OCI-LY3 (cell line): ENCODE measurements around the gene CACNA2D1.

Source experiments
- H2AFZ ChIP-seq: fragments of 200-600, 300-600 bp; shearing (Covaris generic); 2 replicates; pipeline ENCODE4 v1.6.0; 2014; ENCODE audit warnings: antibody characterized with exemption, low read depth, low read length
- H3K27ac ChIP-seq: fragments of 200-600, 300-600 bp; sonication (generic); 2 replicates; pipeline ENCODE4 v1.5.1; 2014; ENCODE audit warnings: mild to moderate bottlenecking, low read length, moderate library complexity, mixed read lengths
- H3K27me3 ChIP-seq: fragments of 200-600, 300-600 bp; sonication (generic); 2 replicates; pipeline ENCODE4 v1.6.1; 2014; ENCODE audit warnings: low read depth, low read length, mixed read lengths
- H3K36me3 ChIP-seq: fragments of 200-600, 300-600 bp; sonication (generic); replicated peaks from 2 replicates; pipeline ENCODE3; 2014; ENCODE audit warnings: low read depth, low read length, mixed read lengths
- H3K4me1 ChIP-seq: fragments of 300-600, 200-600 bp; sonication (generic); 2 replicates; pipeline ENCODE4 v1.6.1; 2014; ENCODE audit warnings: low read length, mixed read lengths
- H3K4me2 ChIP-seq: fragments of 200-600, 300-600 bp; sonication (generic); 2 replicates; pipeline ENCODE4 v1.6.1; 2014; ENCODE audit warnings: low read length, mixed read lengths
- H3K4me3 ChIP-seq: fragments of 300-600, 200-600 bp; sonication (generic); 2 replicates; pipeline ENCODE4 v1.5.1; 2014; ENCODE audit warnings: antibody characterized with exemption, mild to moderate bottlenecking, low read length, moderate library complexity
- H3K79me2 ChIP-seq: fragments of 300-600, 200-600 bp; shearing (Covaris generic); 2 replicates; pipeline ENCODE4 v1.6.1; 2014; ENCODE audit warnings: mild to moderate bottlenecking, low read length, mixed read lengths
- H3K9ac ChIP-seq: fragments of 300-600, 200-600 bp; shearing (Covaris generic); 2 replicates; pipeline ENCODE4 v1.6.0; 2014; ENCODE audit warnings: mild to moderate bottlenecking, low read length, moderate library complexity
- H3K9me3 ChIP-seq: fragments of 200-600, 300-600 bp; shearing (Covaris generic); 2 replicates; pipeline ENCODE4 v1.6.1; 2014; ENCODE audit warnings: low read length, mixed read lengths; ENCODE audit not compliant: insufficient read depth
- H4K20me1 ChIP-seq: fragments of 200-600, 300-600 bp; sonication (generic); 2 replicates; pipeline ENCODE4 v1.6.1; 2016; ENCODE audit warnings: low read length, mixed read lengths; ENCODE audit not compliant: insufficient read depth
- EZH2phosphoT487 ChIP-seq: fragments of 200-600 bp; shearing (Covaris generic); IDR thresholded peaks from 2 replicates; pipeline ENCODE4 v1.6.1; 2018; ENCODE audit warnings: antibody characterized with exemption, mixed run types, low read depth
- TF ChIP-seq, protein P1 (sequence below): fragments of 200-600, 300-600 bp; sonication (generic); IDR thresholded peaks from 2 replicates; pipeline ENCODE4 v1.5.1; 2014; ENCODE audit warnings: antibody characterized with exemption, low read length, low read depth

The CACNA2D1 gene

DNA sequence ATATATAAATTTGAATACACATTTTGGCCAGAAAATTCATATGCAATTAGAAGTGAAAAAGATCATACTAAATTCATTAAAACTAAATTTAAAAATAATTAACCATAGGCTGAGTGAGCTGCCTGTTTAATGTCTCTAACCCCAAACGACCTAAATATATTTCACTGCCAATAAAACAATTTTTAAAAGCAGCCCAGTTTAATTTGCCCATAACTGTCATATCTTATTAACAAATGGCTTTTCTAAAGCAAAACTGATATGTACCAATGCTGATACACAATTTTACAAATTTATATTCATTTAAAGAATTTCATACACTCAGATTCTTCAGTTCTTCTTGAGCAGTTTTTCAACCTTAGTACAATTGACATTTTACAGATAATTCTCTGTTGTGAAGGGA is 99.9 kb downstream of the CACNA2D1 start:
- Histone ChIP-seq H3K4me3 (no peak overlapping the region), H3K36me3 (no peaks in the 10 kb centered on the region), H3K9ac (no peak overlapping the region), H3K4me2 (no peak overlapping the region), H3K27me3 (no peaks in the 10 kb centered on the region), H2AFZ (no peak overlapping the region), H3K4me1 (peaks cover 15% of the 10 kb centered on the region), H4K20me1 (no peaks in the 10 kb centered on the region), H3K79me2 (no peaks in the 10 kb centered on the region), H3K27ac (no peak overlapping the region), H3K9me3 (no peaks in the 10 kb centered on the region)
- TF ChIP-seq, protein P1, sequence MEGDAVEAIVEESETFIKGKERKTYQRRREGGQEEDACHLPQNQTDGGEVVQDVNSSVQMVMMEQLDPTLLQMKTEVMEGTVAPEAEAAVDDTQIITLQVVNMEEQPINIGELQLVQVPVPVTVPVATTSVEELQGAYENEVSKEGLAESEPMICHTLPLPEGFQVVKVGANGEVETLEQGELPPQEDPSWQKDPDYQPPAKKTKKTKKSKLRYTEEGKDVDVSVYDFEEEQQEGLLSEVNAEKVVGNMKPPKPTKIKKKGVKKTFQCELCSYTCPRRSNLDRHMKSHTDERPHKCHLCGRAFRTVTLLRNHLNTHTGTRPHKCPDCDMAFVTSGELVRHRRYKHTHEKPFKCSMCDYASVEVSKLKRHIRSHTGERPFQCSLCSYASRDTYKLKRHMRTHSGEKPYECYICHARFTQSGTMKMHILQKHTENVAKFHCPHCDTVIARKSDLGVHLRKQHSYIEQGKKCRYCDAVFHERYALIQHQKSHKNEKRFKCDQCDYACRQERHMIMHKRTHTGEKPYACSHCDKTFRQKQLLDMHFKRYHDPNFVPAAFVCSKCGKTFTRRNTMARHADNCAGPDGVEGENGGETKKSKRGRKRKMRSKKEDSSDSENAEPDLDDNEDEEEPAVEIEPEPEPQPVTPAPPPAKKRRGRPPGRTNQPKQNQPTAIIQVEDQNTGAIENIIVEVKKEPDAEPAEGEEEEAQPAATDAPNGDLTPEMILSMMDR, result no peak
- TF ChIP-seq EZH2phosphoT487, result no peak

DNA sequence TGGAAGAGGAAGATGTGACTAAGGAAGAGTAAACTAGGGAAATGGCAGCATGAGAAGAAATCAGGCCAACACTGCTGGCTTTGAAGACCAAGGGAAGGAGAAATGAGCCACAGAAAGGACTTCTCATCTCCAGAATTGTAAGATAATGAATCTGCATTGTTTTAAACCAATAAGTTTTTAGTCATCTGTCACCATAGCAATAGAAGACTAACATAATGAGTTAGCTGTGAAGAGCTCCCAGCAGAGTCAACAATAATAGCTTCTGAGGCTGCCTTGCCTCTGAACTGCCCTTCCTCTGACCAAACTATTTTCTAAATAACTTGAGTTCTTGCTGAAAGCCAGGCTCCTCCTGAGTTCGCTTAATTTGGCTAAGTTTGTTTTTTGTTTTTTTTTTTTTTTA is 103.6 kb downstream of the CACNA2D1 start:
- Histone ChIP-seq H3K4me2 (no peak overlapping the region), H4K20me1 (no peaks in the 10 kb centered on the region), H3K36me3 (no peaks in the 10 kb centered on the region), H3K9ac (no peak overlapping the region), H2AFZ (no peak overlapping the region), H3K4me1 (peaks cover 14% of the 10 kb centered on the region), H3K4me3 (no peak overlapping the region), H3K9me3 (no peaks in the 10 kb centered on the region), H3K79me2 (no peaks in the 10 kb centered on the region), H3K27ac (no peak overlapping the region), H3K27me3 (no peaks in the 10 kb centered on the region)
- TF ChIP-seq EZH2phosphoT487, result no peak
- TF ChIP-seq, protein P1, result no peak

- no peaks in the 10 kb centered on the region for H3K79me2 ChIP-seq
- no peak overlapping the region for H3K27ac ChIP-seq
- H3K4me3 ChIP-seq, result no peak overlapping the region
- H3K9ac ChIP-seq, result no peak overlapping the region
- H3K9me3 ChIP-seq, result no peaks in the 10 kb centered on the region
- H2AFZ ChIP-seq, result no peak overlapping the region
- H3K4me1 ChIP-seq, result peaks cover 17% of the 10 kb centered on the region
- peak overlapping the region; percentile 9; the same call in 1 of the 2 replicates for H3K4me2 ChIP-seq
- no peaks in the 10 kb centered on the region for H3K27me3 ChIP-seq
- no peaks in the 10 kb centered on the region for H4K20me1 ChIP-seq
- TF ChIP-seq, protein P1, result 0 out of 2 replicates have a peak, but pooled peaks have one; percentile 6
- TF ChIP-seq EZH2phosphoT487, result no peak
- H3K36me3 ChIP-seq, result no peaks in the 10 kb centered on the region
These were observed 107.7 kb downstream of the CACNA2D1 start for GRCh38 chr7:82335927-82336326.

- H3K79me2 ChIP-seq, result no peaks in the 10 kb centered on the region
- no peak for TF ChIP-seq EZH2phosphoT487
- TF ChIP-seq, protein P1, result no peak
- H3K27me3 ChIP-seq, result no peaks in the 10 kb centered on the region
- no peak overlapping the region for H3K4me2 ChIP-seq
- no peak overlapping the region for H3K9ac ChIP-seq
- H2AFZ ChIP-seq, result no peak overlapping the region
- no peak overlapping the region for H3K4me3 ChIP-seq
- H3K27ac ChIP-seq, result no peak overlapping the region
- H3K36me3 ChIP-seq, result no peaks in the 10 kb centered on the region
- H3K9me3 ChIP-seq, result no peaks in the 10 kb centered on the region
- no peaks in the 10 kb centered on the region for H4K20me1 ChIP-seq
- peaks cover 17% of the 10 kb centered on the region for H3K4me1 ChIP-seq
These were observed 108.6 kb downstream of the CACNA2D1 start for GRCh38 chr7:82335001-82335400.
